ENCODE data around the gene SV2B. TPM values are rescaled to one million over a fixed set of nuclear protein-coding genes. Genes with fewer than 3 reads are reported as not detected.

SV2B gene
- total RNA-seq, 2 donors from 2014 or later: 6.5 to 8.8 TPM

DNA sequence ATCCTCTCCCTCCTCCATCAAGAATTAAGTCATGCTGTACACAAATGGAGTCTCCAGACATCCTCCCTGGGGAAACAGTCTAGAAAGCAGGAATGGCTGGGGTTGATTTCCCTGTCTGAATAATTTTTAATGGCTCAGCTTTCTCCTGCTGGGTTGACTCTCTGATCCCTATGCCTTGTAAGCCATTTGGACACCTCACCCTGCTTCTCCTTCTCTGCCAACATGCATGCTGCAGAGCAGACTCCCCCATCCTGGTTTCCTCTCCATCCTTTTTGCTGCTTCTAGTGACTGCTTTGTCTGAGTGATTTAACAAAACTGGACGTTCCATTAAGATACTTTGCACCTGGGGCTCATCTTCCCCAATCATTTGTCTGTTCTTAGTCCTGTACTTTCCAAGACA, 22.2 kb downstream of the SV2B start:
- Histone ChIP-seq H3K4me1 (ENCODE audit: control insufficient read depth, insufficient read depth, low read length) (peaks cover 2% of the 10 kb centered on the region), H3K4me3 (ENCODE audit: low read length) (no peak overlapping the region), H3K9ac (ENCODE audit: extremely low read depth, low read length, poor library complexity, severe bottlenecking) (no peak overlapping the region), H3K9me3 (ENCODE audit: control insufficient read depth, low read length) (peaks cover 19% of the 10 kb centered on the region), H3K27me3 (ENCODE audit: control insufficient read depth, insufficient read depth, low read length, poor library complexity, severe bottlenecking) (peaks cover 55% of the 10 kb centered on the region), H3K27ac (ENCODE audit: low read depth, low read length) (no peak overlapping the region), H3K36me3 (ENCODE audit: control insufficient read depth, insufficient read depth, low read length) (no peaks in the 10 kb centered on the region)
- TF ChIP-seq, protein P1, sequence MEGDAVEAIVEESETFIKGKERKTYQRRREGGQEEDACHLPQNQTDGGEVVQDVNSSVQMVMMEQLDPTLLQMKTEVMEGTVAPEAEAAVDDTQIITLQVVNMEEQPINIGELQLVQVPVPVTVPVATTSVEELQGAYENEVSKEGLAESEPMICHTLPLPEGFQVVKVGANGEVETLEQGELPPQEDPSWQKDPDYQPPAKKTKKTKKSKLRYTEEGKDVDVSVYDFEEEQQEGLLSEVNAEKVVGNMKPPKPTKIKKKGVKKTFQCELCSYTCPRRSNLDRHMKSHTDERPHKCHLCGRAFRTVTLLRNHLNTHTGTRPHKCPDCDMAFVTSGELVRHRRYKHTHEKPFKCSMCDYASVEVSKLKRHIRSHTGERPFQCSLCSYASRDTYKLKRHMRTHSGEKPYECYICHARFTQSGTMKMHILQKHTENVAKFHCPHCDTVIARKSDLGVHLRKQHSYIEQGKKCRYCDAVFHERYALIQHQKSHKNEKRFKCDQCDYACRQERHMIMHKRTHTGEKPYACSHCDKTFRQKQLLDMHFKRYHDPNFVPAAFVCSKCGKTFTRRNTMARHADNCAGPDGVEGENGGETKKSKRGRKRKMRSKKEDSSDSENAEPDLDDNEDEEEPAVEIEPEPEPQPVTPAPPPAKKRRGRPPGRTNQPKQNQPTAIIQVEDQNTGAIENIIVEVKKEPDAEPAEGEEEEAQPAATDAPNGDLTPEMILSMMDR (conservative IDR thresholded peaks at IDR 0.05): no peak
- Mint-ChIP-seq H3K4me3 (no peak overlapping the region), H3K9me3 (peaks cover 17% of the 10 kb centered on the region), H3K36me3 (ENCODE audit: low read depth) (peaks cover 1% of the 10 kb centered on the region), H3K27me3 (ENCODE audit: insufficient read depth) (peaks cover 47% of the 10 kb centered on the region), H3K27ac (no peak overlapping the region), H3K4me1 (peaks cover 5% of the 10 kb centered on the region)
- 88 to 100% methylated on average over 1 of the region's 1 CpG for WGBS, 2 experiments (ENCODE audit: insufficient coverage in 1 of 2, insufficient read length in 1 of 2)
- DNase-seq: peak; percentile 3

GRCh38 chr15:91124132-91124531, 24.1 kb downstream of the SV2B start:
- peaks cover 9% of the 10 kb centered on the region for H3K9me3 ChIP-seq (ENCODE audit: control insufficient read depth, low read length)
- 73 to 76% methylated on average over 4 to 5 of the region's 5 CpGs for WGBS, 2 experiments (ENCODE audit: insufficient coverage in 1 of 2, insufficient read length in 1 of 2)
- Mint-ChIP-seq H3K27ac (no peak overlapping the region), H3K4me1 (peaks cover 5% of the 10 kb centered on the region), H3K27me3 (ENCODE audit: insufficient read depth) (peaks cover 31% of the 10 kb centered on the region), H3K9me3 (peaks cover 6% of the 10 kb centered on the region), H3K4me3 (no peak overlapping the region), H3K36me3 (ENCODE audit: low read depth) (peaks cover 1% of the 10 kb centered on the region)
- DNase-seq: no peak
- peaks cover 11% of the 10 kb centered on the region for H3K4me1 ChIP-seq (ENCODE audit: control insufficient read depth, insufficient read depth, low read length)
- H3K36me3 ChIP-seq (ENCODE audit: control insufficient read depth, insufficient read depth, low read length): no peaks in the 10 kb centered on the region
- peaks cover 39% of the 10 kb centered on the region for H3K27me3 ChIP-seq (ENCODE audit: control insufficient read depth, insufficient read depth, low read length, poor library complexity, severe bottlenecking)
- TF ChIP-seq, protein P1 (conservative IDR thresholded peaks at IDR 0.05): no peak
- no peak overlapping the region for H3K27ac ChIP-seq (ENCODE audit: low read depth, low read length)
- H3K4me3 ChIP-seq (ENCODE audit: low read length): no peak overlapping the region
- no peak overlapping the region for H3K9ac ChIP-seq (ENCODE audit: extremely low read depth, low read length, poor library complexity, severe bottlenecking)

DNA sequence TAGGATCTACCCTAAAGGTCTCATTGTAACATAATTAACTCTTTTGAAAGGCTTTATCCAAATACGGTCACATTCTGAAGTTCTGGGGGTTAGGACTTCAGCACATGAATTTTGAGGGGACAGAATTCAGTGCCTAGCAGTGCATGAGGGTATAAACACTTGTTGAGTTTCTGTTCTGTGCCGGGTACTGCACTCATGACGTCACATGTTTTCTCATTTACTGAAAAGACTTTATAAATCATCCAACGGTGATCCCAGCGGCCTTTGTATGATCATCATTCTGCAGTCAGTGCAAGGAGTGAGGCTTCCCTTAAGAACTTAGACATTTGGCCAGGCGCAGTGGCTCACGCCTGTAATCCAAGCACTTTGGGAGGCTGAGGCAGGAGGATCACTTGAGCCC, 25.1 kb downstream of the SV2B start:
- Mint-ChIP-seq H3K4me3 (no peak overlapping the region), H3K27me3 (ENCODE audit: insufficient read depth) (peaks cover 29% of the 10 kb centered on the region)
- WGBS, 2 experiments (ENCODE audit: insufficient coverage in 1 of 2, insufficient read length in 1 of 2): 88 to 95% methylated on average over 7 of the region's 7 CpGs

More for the DNA sequence above, 25.1 kb downstream of the SV2B start:
- H3K4me1 ChIP-seq (ENCODE audit: control insufficient read depth, insufficient read depth, low read length): peaks cover 11% of the 10 kb centered on the region
- peaks cover 5% of the 10 kb centered on the region for H3K4me1 Mint-ChIP-seq
- H3K27ac ChIP-seq (ENCODE audit: low read depth, low read length): no peak overlapping the region
- no peak overlapping the region for H3K9ac ChIP-seq (ENCODE audit: extremely low read depth, low read length, poor library complexity, severe bottlenecking)
- H3K9me3 ChIP-seq (ENCODE audit: control insufficient read depth, low read length): no peaks in the 10 kb centered on the region
- no peaks in the 10 kb centered on the region for H3K9me3 Mint-ChIP-seq
- DNase-seq: no peak
- TF ChIP-seq, protein P1 (conservative IDR thresholded peaks at IDR 0.05): no peak
- no peak overlapping the region for H3K27ac Mint-ChIP-seq
- H3K36me3 ChIP-seq (ENCODE audit: control insufficient read depth, insufficient read depth, low read length): no peaks in the 10 kb centered on the region
- no peak overlapping the region for H3K4me3 ChIP-seq (ENCODE audit: low read length)
- H3K36me3 Mint-ChIP-seq (ENCODE audit: low read depth): no peaks in the 10 kb centered on the region
- peaks cover 29% of the 10 kb centered on the region for H3K27me3 ChIP-seq (ENCODE audit: control insufficient read depth, insufficient read depth, low read length, poor library complexity, severe bottlenecking)
